ENCODE measurements around the gene LMO4.

LMO4 gene

DNA sequence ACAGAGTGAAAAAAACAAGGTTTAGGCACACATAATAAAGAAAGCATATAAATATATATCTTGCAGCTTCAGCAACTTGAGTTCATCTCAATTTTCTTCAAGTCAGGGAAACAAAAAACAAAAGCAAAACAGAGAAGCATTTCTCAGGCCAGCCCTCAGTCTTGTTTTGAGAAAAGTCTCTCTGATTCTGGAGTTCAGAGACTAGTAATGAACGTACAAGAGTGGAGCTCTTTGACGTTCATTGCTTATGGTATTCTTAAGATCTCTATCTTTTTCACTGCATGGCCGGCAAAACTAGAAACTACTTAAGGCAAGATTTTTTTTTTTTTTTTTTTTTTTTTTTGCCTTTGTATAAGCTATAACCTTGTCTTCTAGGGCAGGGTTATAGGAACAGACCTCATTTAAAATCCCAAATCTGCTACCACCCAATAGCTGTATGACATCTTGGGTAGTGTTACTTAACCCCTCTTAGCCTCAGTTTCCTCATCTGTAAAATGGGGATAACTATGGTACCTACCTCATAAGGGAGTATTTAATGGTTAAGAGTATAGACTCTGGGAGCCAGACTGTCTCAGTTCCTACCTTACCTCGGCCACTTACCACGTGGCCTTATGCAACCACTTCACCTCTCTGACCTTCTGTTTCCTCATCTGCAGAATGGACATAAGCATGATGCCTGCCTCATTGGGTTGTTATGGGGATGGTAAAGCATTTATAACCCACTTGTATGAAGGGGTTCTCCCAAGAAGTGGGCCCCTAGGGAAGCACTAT is 33.6 kb downstream of the LMO4 start:
- no peak for DNase-seq

GRCh38 chr1:87362834-87363426 is 34.2 kb downstream of the LMO4 start:
- DNase-seq: no peak

GRCh38 chr1:87367549-87367948 is 38.9 kb downstream of the LMO4 start:
- no peak for DNase-seq

DNA sequence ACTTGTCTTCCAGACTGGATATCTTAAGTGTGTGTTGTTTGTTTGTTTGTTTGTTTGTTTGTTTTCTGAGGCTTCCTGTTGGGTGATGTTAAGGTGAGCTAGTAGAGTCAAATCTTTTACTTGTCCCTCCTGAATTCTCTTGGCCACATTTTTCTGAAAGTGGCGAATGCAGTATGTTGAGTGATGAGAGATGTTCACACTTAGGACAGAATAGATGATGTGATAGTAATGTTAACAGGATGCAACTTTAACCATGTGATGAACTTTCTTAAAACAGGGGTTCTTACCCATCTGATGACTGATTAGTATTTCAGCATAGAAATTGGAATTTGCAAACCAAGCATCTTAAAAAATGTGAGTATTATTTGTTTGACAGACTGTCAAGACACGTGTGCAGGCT is 40.2 kb downstream of the LMO4 start:
- no peak for DNase-seq

GRCh38 chr1:87369736-87370478 is 41.2 kb downstream of the LMO4 start:
- DNase-seq: no peak

DNA sequence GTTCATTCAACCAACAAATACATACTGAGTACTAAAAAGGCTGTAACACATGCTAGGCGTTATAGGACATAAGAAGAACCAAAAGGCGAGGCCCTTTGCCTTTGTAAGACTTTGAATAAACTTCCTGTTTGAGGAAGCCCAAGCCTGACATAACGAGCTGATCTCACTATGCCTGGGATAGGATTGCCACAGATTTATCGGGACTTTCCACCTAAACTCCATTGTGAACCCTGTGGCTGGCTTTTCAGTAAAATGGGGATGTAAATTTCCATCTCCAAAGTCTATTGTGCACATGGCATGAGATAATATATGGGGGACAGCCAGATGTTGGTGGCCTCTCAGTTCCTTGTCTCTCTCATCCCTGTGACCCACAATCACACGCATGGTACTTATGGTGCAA is 41.9 kb downstream of the LMO4 start:
- no peak for DNase-seq

DNA sequence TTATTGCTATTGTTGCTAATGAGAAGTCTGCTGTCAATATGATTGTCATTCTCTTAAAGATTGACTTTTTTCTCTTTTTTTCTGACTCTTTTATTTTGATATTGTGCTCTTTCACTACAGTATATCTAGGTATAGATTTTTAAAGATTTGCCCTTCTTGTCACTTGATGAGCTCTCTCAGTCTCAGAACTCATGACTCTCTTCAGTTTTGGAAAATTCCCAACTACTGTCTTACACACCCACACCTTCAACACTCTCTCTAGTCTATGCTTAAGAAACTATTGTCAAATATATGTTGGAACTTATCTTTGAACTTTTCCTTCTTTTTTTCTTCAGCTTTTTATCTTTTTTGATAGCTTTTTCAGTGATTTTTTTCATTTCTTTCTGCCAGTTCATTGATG is 50.6 kb downstream of the LMO4 start:
- DNase-seq: no peak

DNA sequence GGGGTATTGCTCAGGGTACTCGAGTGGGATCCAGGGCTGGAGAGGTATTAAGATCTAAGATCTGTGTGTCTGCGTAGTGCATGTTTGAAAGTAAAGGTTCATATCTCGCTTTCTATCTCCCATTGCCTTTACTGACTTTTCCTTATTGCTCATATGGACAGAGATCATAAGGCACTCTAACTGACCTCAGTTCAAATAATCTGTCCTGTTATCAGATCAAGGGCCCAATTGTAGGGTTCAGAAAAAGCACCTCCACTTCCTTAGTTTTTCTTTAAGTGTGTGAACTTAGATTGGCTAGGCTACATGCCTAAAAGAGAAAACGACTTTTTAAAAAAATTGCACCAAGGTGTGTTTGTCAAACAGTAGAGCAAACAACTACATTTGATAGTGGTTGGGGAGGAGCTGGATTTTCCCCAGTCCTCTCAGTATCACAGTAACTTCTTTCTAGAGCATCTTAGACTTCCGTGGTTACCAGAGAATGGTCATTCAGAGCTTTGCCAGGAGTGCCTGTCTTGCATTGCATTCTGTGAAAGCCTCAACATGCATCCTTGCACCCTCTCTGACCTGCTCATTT is 57.6 kb downstream of the LMO4 start:
- no peak for DNase-seq

GRCh38 chr1:87388411-87388810 is 59.7 kb downstream of the LMO4 start:
- DNase-seq: no peak

DNA sequence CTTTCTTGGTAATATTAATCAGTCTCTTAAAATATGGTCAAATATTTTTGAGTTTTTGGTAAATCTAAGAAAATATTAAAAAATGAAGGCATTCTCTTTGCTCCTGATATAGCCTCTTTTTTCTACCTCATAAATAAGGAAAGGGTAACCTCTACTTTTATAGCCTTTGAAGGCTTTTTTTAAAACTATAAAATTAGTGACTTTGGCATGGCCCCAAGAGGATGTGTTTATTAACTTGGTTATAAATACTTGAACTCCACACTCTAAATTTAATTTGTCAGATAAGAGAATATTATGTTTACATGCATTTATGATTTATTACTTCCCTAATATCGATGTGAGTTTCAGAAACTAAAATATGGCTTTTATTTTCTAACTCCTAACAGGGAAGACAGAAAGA is 60.3 kb downstream of the LMO4 start:
- no peak for DNase-seq

- no peak for DNase-seq
Observed at GRCh38 chr1:87389546-87389945, 60.9 kb downstream of the LMO4 start.

GRCh38 chr1:87392248-87393192 is 63.8 kb downstream of the LMO4 start:
- DNase-seq: no peak

DNA sequence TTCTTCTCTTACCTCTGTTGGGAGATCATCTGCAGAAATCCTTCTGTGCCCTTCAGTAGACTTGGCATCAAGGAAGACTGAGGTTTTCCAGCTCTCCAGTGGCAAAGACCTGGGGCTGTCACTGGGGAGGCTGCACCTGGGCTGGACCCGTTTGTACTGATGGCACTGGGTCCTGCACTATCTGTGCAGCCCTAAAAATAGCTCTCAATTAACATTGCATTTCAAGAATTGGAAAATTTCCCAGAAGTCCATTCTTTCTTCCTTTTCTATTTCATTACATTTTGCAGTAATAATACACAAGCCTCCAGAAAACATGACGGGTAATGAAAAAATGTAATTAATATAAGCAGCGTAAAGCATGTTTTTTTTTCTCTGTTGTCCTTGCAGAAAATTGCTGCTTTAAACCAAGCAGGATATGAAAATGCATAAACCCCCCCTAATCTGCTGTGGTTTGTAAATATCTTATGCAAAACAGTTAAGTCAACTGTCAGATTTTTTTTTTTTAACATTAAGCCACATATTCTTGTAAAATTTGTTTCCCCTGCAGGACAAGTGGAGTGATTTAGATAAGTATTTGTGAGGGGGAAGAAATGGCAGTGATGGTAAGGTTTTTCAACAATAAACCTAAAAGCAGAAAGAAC is 64.9 kb downstream of the LMO4 start:
- DNase-seq: no peak

- DNase-seq: no peak
Observed at GRCh38 chr1:87394513-87394912, 65.8 kb downstream of the LMO4 start.

GRCh38 chr1:87394982-87395381 is 66.3 kb downstream of the LMO4 start:
- DNase-seq: no peak
